ENCODE results near the gene VSIG10. TPM values are rescaled to one million over a fixed set of nuclear protein-coding genes. Genes with fewer than 3 reads are reported as not detected.

Gene VSIG10
- total and polyA plus RNA-seq, 2 of the 4 experiments (the other 2 are of a cell fraction): 5.9 to 10.0 TPM

GRCh38 chr12:118035190-118036041 is 68.4 kb downstream of the VSIG10 start:
- ATAC-seq (ENCODE audit: low read depth) (peak; percentile 33), DNase-seq (peak; percentile 22)
- H3K4me3 ChIP-seq (ENCODE audit: insufficient read depth, low read depth, low read length): no peak overlapping the region
- no peaks in the 10 kb centered on the region for H3K4me1 ChIP-seq (ENCODE audit: control insufficient read depth, insufficient read depth, low read length)
- no peak overlapping the region for H2BK20ac ChIP-seq (ENCODE audit: low read depth, low read length)
- no TSS peak for BruUV-seq (replicated peaks)
- H4K20me1 ChIP-seq (ENCODE audit: insufficient read depth, low read length): peaks cover 10% of the 10 kb centered on the region; the same call in 1 of the 2 replicates
- WGBS, 2 experiments (ENCODE audit: extremely low coverage in 2 of 2, insufficient read length in 1 of 2): 90% methylated on average over 2 of the region's 9 CpGs; no CpG with 5 or more reads in 1 of the 2 experiments
- no peak overlapping the region for H2BK15ac ChIP-seq (ENCODE audit: low read depth, low read length)
- CTCF ChIA-PET: interaction anchor here (1.0 to 2.0 kb wide), 3 partner anchors 9 to 160 kb away, joined by 3 to 10 read pairs (median 4); no protein-coding TSS in a partner anchor
- H4K5ac ChIP-seq (ENCODE audit: low read depth, low read length): no peak overlapping the region
- intact Hi-C loops (cut with micrococcal nuclease) (no loop called here), dilution Hi-C loops (cut with HindIII; ENCODE audit: low sequenced_read_pairs, unreplicated experiment) (no loop called here), in situ Hi-C loops (cut with MboI; ENCODE audit: low sequenced_read_pairs) (loop anchor here (25.0 kb wide), 1 partner anchor 352 kb away; the partner anchor contains the start of gene SUDS3)
- POLR2A ChIA-PET (ENCODE audit: unreplicated experiment): interaction anchor here (0.5 kb wide), 1 partner anchor 334 kb away, joined by 4 read pairs; no protein-coding TSS in a partner anchor
- H3K9me3 ChIP-seq (ENCODE audit: control insufficient read depth, insufficient read depth, low read length): no peaks in the 10 kb centered on the region
- no peak overlapping the region for H3K56ac ChIP-seq (ENCODE audit: extremely low read depth, insufficient read depth, low read length)
- peaks cover 58% of the 10 kb centered on the region for H3K36me3 ChIP-seq (ENCODE audit: control insufficient read depth, insufficient read depth, low read length)
- H2BK120ac ChIP-seq (ENCODE audit: low read depth, low read length): no peak overlapping the region
- H3K79me1 ChIP-seq (ENCODE audit: low read depth in 1 of 2, low read length in 2 of 2): peaks cover 9 to 20% of the 10 kb centered on the region in 2 experiments; a peak in 3 of 4 replicates
- H3K9me1 ChIP-seq (ENCODE audit: insufficient read depth, low read length): peaks cover 4% of the 10 kb centered on the region; the same call in 1 of the 2 replicates
- no peak overlapping the region for H3K14ac ChIP-seq (replicated peaks; ENCODE audit: low read depth, low read length)
- peak overlapping the region; percentile 56 for H2AK9ac ChIP-seq (replicated peaks; ENCODE audit: low read depth, low read length, poor library complexity)
- H2BK5ac ChIP-seq (ENCODE audit: low read depth, low read length, poor library complexity, severe bottlenecking): no peak overlapping the region
- H2AK5ac ChIP-seq (ENCODE audit: low read depth, low read length): no peak overlapping the region
- H3K4ac ChIP-seq (ENCODE audit: low read depth, low read length): no peak overlapping the region; the same call in 1 of the 2 replicates
- no peak overlapping the region for H3K18ac ChIP-seq (ENCODE audit: low read depth, low read length)
- H3K27me3 ChIP-seq (ENCODE audit: control insufficient read depth, insufficient read depth, low read length): no peaks in the 10 kb centered on the region
- H3K4me2 ChIP-seq (ENCODE audit: low read depth, low read length): no peak overlapping the region
- H4K8ac ChIP-seq (ENCODE audit: low read depth in 2 of 2, low read length in 2 of 2): no peak overlapping the region
- TF ChIP-seq MAFK (IDR thresholded peaks at IDR 0.05; ENCODE audit: low read depth, low read length) (no peak), FOS (IDR thresholded peaks at IDR 0.05; ENCODE audit: low read depth, low read length) (no peak), ELK1 (IDR thresholded peaks at IDR 0.05; ENCODE audit: borderline replicate concordance, low read depth, low read length) (no peak), SMC3 (IDR thresholded peaks at IDR 0.05; ENCODE audit: low read depth, low read length) (no peak), NFE2L2 (IDR thresholded peaks at IDR 0.05; ENCODE audit: low read depth, low read length) (no peak), MAZ (IDR thresholded peaks at IDR 0.05; ENCODE audit: borderline replicate concordance, low read depth, low read length) (no peak), RFX5 (IDR thresholded peaks at IDR 0.05; ENCODE audit: low read depth, low read length) (no peak), POLR2A (IDR thresholded peaks at IDR 0.05; ENCODE audit: low read depth, low read length) (no peak), BHLHE40 (IDR thresholded peaks at IDR 0.05; ENCODE audit: low read depth, low read length) (no peak), MXI1 (IDR thresholded peaks at IDR 0.05; ENCODE audit: borderline replicate concordance, low read depth, low read length) (no peak), CHD1 (IDR thresholded peaks at IDR 0.05; ENCODE audit: low read depth, low read length) (no peak)
- H3K27ac ChIP-seq (ENCODE audit: insufficient read depth, low read length): no peak overlapping the region
- no peak overlapping the region for H3K9ac ChIP-seq (ENCODE audit: low read depth, low read length)
- H3K23ac ChIP-seq (ENCODE audit: low read depth, low read length): no peak overlapping the region
- H4K91ac ChIP-seq (ENCODE audit: insufficient read depth, low read depth, low read length): no peak overlapping the region
- peak overlapping the region; percentile 51 for H2AFZ ChIP-seq (replicated peaks; ENCODE audit: low read length, poor library complexity)

Measured in IMR-90 (cell line).